ENCODE data around the gene AMPD3. TPM values are rescaled to one million over a fixed set of nuclear protein-coding genes. Genes with fewer than 3 reads are reported as not detected.

The AMPD3 gene
- total RNA-seq, 1 donor from 2014 or later, result 7.1 TPM

GRCh38 chr11:10522921-10523320 is 67.9 kb downstream of the AMPD3 start:
- no peak for TF ChIP-seq CTCF (conservative IDR thresholded peaks at IDR 0.05; ENCODE audit: low read depth, low read length)
- no peak for DNase-seq (ENCODE audit: low read depth)
- H3K4me3 ChIP-seq (ENCODE audit: low read depth, low read length), result no peak overlapping the region

- no peak for DNase-seq (ENCODE audit: low read depth)
- H3K4me3 ChIP-seq (ENCODE audit: low read depth, low read length), result no peak overlapping the region
- no peak for TF ChIP-seq CTCF (conservative IDR thresholded peaks at IDR 0.05; ENCODE audit: low read depth, low read length)
Measured at GRCh38 chr11:10524471-10524870, 69.4 kb downstream of the AMPD3 start.

- no peak for DNase-seq (ENCODE audit: low read depth)
- TF ChIP-seq CTCF (conservative IDR thresholded peaks at IDR 0.05; ENCODE audit: low read depth, low read length), result no peak
Measured at GRCh38 chr11:10526974-10527918, 72.2 kb downstream of the AMPD3 start.

GRCh38 chr11:10528121-10528520 is 73.1 kb downstream of the AMPD3 start:
- no peak for DNase-seq (ENCODE audit: low read depth)
- no peak overlapping the region for H3K4me3 ChIP-seq (ENCODE audit: low read depth, low read length)
- no peak for TF ChIP-seq CTCF (conservative IDR thresholded peaks at IDR 0.05; ENCODE audit: low read depth, low read length)

More at GRCh38 chr11:10526974-10527918, 72.2 kb downstream of the AMPD3 start:
- H3K4me3 ChIP-seq (ENCODE audit: low read depth, low read length), result no peak overlapping the region

- DNase-seq (ENCODE audit: low read depth), result peak; percentile 18
- no peak for TF ChIP-seq CTCF (conservative IDR thresholded peaks at IDR 0.05; ENCODE audit: low read depth, low read length)
- no peak overlapping the region for H3K4me3 ChIP-seq (ENCODE audit: low read depth, low read length)
Measured at GRCh38 chr11:10529279-10529678, 74.2 kb downstream of the AMPD3 start.

- no peak overlapping the region for H3K4me3 ChIP-seq (ENCODE audit: low read depth, low read length)
- TF ChIP-seq CTCF (conservative IDR thresholded peaks at IDR 0.05; ENCODE audit: low read depth, low read length), result no peak
- DNase-seq (ENCODE audit: low read depth), result no peak
Measured at GRCh38 chr11:10532526-10532925, 77.5 kb downstream of the AMPD3 start.

- no peak overlapping the region for H3K4me3 ChIP-seq (ENCODE audit: low read depth, low read length)
- DNase-seq (ENCODE audit: low read depth), result no peak
- no peak for TF ChIP-seq CTCF (conservative IDR thresholded peaks at IDR 0.05; ENCODE audit: low read depth, low read length)
Measured at GRCh38 chr11:10533323-10533722, 78.3 kb downstream of the AMPD3 start.
